GM20000 (cell line): Measurements from ENCODE around the gene ACER1.

ENCODE experiments used
- DNase-seq: peaks from one replicate; pipeline ENCODE4 v3.0.0; 2012; ENCODE audit warnings: low spot score
- TF ChIP-seq, protein P1 (sequence below): IDR thresholded peaks from 2 replicates; pipeline ENCODE4 v1.5.1; 2012; ENCODE audit warnings: mild to moderate bottlenecking, control low read depth; ENCODE audit errors: extremely low read depth, missing control alignments

ACER1 gene

DNA sequence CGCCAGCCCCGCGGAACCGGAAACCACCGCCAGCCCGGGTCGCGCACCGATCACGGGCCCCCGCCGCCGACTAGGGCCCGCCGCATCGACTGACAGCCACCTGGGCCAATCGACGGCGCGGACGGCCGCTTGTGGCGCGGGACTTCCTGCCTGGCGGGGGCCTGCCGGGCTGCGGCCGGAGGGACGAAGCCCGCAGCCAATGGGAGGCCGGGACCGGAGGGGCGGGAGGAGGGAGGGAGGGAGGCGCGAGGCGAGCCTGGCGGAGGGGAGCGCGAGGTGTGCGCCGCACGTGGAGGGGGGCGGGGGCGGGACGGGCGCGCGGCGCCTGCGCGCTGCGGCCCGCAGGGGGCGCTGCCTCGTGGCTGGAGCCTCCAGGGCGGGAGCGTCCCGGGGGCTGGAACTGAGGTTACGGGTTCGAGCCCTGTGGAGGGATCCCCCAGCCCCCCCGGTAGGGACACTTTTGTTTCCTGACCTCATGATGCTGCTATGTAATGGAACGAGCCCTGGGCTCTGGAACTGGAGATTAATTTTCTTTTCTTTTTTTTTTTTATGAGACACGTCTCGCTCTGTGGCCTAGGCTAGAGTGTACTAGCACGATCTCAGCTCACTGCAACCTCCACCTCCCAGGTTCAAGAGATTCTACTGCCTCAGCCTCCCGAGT, 53.4 kb downstream of the ACER1 start, which contains the start of gene MLLT1:
TSS of gene MLLT1 (minus strand) at position 45 of the 661 bp plus-strand sequence. CDS start 191 bp downstream, outside the sequence.
- DNase-seq, result peak; percentile 100
- TF ChIP-seq, protein P1, sequence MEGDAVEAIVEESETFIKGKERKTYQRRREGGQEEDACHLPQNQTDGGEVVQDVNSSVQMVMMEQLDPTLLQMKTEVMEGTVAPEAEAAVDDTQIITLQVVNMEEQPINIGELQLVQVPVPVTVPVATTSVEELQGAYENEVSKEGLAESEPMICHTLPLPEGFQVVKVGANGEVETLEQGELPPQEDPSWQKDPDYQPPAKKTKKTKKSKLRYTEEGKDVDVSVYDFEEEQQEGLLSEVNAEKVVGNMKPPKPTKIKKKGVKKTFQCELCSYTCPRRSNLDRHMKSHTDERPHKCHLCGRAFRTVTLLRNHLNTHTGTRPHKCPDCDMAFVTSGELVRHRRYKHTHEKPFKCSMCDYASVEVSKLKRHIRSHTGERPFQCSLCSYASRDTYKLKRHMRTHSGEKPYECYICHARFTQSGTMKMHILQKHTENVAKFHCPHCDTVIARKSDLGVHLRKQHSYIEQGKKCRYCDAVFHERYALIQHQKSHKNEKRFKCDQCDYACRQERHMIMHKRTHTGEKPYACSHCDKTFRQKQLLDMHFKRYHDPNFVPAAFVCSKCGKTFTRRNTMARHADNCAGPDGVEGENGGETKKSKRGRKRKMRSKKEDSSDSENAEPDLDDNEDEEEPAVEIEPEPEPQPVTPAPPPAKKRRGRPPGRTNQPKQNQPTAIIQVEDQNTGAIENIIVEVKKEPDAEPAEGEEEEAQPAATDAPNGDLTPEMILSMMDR, result peak; percentile 64

DNA sequence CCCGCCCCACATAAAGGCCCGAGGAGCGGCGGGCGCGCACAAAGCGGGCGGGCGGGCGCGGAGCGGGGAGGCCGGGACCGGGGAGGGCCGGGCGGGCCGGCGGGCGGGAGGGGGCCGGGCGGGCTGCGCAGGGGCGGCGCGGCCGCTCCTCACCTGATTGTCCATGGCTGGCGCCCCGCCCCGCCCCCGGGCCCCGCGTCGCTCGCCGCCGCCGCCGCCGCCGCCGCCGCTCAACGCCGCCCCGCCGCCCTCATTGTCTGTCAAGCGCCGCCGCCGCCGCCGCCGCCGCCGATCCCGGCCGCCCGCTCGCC, 53.8 kb downstream of the ACER1 start:
- DNase-seq, result no peak
- TF ChIP-seq, protein P1, result no peak

DNA sequence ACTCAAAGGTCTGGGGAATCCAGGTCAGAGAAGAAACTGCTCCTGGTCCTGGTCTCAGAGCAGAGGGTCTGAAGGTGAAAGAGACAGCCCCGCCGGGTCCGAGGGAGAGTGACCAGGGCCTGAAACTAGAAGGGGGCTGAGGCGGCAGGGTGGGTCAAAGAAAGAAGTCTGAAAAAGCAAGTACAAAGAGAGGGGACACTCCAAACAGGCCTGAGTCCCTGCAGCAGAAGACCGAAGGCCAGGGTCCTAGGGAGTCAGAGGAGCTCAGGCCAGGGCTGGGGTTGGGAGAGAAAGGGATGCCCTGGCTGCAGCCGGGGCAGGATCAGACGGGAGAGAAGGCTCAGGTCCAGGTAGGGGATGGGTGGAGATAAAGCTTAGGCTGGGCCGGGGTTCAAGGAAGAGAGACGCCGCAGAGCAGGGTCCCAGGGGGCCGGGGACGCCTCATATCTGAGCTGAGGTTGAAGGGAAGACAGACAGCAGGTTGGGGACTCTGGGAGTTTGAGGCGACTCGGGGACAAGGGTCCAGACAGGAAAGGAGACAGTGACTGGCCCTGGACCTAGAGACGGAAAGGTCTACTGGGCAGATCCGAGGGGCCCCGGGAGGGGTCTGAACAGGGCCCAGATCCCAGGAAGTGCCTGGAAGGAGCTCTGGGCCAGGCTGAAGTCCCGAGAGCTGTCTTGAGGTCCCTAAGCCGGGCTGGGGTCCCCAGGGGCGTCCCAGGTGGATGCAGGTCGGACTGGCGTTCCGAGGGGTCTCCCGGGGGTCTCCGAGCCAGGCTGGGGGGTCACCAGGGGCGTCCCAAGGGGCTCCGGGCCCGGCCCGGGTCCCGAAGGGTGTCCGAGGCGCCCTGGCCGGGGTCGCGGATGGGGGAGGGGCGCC, 54.4 kb downstream of the ACER1 start:
- DNase-seq, result peak; percentile 41
- TF ChIP-seq, protein P1, result no peak

DNA sequence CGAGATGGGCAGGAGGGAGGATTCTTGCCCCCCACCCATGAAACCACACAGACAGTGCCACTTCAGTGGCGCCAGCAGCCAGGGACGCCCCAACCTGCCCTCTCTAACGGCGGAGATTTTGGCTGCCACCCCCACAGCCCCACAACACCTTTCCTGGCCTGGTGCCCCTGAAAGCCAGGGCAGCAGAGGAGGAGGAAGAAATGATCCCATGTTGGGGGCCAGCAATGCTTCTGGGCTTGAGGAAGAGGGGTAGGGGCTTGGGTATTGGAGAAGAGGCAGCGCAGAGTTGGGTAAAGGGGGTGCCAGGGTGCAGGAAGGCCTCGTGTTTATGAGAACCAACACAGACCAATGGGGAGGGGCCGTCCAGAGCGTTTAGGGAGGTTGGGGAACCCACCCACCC, 55.4 kb downstream of the ACER1 start:
- TF ChIP-seq, protein P1, result no peak
- DNase-seq, result no peak

DNA sequence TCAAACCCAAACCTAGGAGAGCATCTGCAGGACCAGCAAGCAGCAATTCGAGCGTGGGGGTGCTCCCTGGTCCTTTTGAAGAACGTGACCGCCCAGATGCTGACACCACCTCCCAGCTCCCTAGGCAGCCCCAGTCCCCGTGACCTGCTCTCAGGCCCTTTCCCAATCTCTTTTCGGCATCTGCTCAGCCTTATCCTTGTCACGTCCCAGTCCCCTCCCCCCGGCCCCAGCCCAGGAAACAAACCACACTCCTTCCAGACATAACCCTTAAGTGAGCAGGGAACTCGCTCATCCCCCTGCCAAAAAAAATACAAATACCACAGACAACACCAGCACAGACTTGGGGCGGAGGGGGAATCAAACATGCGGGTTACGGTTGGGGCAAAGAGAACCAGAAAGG, 57.0 kb downstream of the ACER1 start:
- no peak for DNase-seq
- TF ChIP-seq, protein P1, result no peak

DNA sequence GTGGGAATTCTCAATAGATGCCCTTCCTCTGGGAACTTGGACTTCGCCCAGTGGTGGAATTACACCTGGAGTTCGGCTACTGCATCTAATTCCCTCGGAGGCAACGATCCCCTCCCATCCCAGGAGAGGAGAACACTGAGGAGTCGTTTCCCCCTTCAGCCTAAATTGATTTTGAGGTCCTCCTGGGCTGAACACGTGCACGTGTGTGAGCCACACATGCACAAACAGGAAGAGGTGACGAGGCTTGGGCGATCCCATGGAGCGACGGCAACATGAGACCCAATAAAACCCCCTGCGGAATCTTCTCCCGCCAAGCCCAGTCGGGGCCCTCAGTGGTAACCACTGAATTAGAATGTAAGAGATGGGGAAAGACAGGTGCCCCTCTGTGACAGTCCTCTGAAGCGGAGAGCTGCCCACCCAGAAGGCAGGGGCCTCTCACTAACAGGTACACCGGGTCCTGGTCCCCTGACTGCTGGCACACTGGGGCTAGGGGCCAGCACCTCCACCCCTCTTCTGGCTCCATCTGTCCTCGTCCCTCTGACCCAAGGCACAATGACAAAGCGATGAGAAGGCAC, 58.2 kb downstream of the ACER1 start:
- no peak for DNase-seq
- TF ChIP-seq, protein P1, result no peak

DNA sequence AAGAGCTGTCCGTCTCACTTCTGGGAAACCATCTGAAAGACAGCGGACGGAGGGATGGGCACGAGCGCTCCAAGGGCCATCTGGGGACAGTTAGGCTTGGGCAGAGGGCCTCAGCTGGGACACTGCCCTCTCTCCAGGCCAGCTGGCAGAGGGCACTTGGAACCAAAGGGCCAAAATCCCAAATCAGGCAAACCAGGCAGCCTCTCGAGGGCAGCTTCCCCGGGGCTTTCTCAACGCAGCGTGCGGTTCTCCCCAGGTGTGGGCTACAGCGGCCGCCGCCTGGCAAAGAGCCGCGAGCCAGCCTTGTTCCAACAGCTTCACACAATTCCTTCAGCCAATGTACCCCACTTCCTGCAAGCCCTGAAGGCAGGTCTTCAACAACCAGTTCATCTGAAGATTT, 58.7 kb downstream of the ACER1 start:
- no peak for DNase-seq
- TF ChIP-seq, protein P1, result no peak
